GM21447 (cell line): ENCODE results near the gene SLC25A45.

Experiments
- ATAC-seq: cut with Tn5 transposase; IDR thresholded peaks from one replicate; pipeline ENCODE4 v1.9.1; 2021; ENCODE audit not compliant: unreplicated experiment

Gene SLC25A45

GRCh38 chr11:65404638-65405339, 22.3 kb upstream of the SLC25A45 start:
- ATAC-seq = no peak

- ATAC-seq = no peak
Measured at GRCh38 chr11:65404210-65404609, 21.8 kb upstream of the SLC25A45 start.

GRCh38 chr11:65403607-65404121, 21.2 kb upstream of the SLC25A45 start:
- ATAC-seq = no peak

DNA sequence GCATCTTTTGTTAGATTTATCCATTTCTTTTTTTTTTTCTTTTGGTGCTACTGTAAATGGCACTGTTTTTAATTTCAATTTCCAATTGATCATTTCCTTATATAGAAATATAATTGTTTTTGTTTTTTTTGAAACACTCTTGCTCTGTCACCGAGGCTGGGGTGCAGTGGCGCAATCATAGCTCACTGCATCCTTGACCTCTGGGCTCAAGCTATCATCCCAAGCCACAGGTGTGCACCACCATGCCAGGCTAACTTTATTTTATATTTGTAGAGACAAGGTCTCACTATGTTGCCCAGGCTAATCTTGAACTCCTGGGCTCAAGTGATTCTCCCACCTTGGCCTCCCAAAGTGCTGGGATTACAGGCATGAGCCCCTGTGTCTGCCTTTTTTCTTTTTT, 20.3 kb upstream of the SLC25A45 start:
- ATAC-seq = no peak

DNA sequence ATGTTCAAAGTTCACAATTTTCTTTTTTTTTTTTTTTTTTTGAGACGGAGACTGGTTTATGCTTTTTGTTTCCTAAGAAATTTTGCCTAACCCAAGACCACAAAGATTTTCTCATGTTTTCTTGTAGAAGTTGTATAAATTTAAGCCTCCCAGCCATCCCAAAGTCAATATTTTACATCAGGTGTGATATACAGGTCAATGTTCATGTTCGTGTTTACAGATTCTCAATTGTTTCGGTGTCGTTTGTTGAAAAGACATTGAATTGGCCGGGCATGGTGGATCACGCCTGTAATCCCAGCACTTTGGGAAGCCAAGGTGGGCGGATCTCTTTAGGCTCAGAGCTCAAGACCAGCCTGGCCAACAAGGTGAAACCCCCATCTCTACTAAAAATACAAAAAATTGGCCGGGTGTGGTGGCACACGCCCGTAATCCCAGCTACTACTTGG, 19.4 kb upstream of the SLC25A45 start:
- no peak for ATAC-seq

- no peak for ATAC-seq
Measured at GRCh38 chr11:65401073-65401802, 18.8 kb upstream of the SLC25A45 start.

DNA sequence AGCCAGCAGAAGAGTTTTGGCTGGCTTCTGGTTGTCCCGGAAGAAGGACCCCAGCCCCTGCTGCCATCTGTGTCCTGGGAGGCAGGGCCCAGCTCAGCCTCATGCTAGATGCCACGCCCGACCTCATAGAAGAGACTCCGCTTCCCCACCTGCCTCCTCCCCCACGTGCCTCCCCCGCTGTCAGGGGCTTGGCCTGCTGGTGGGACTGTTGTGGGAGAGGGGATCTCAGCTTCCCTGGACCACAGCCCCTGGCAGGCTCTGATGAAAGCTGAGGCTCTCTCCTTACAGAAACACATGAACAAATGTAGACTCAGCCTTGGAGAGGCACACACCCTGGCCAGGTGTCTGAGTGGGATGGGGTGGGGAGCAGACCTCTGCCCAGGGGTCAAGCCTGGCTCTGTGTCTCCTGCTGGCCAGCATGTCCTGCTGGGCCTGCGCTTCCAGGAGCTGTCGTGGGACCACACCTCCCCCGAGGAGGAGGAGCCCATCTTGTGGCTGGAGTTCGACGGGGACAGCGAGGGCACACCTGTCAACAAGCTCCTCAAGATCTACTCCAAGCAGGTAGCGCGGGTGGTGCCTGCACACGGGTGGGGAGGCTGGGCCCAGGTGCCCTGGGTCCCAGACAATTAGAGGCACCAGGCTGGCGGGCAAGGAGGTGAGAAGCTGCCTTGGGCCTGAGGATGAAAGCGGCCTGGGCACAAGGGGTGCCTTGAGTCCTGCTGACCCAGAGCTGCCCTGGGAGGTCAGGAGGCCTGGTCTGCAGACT, 18.0 kb upstream of the SLC25A45 start:
- ATAC-seq = no peak

- no peak for ATAC-seq
Measured at GRCh38 chr11:65399845-65400244, 17.4 kb upstream of the SLC25A45 start.

DNA sequence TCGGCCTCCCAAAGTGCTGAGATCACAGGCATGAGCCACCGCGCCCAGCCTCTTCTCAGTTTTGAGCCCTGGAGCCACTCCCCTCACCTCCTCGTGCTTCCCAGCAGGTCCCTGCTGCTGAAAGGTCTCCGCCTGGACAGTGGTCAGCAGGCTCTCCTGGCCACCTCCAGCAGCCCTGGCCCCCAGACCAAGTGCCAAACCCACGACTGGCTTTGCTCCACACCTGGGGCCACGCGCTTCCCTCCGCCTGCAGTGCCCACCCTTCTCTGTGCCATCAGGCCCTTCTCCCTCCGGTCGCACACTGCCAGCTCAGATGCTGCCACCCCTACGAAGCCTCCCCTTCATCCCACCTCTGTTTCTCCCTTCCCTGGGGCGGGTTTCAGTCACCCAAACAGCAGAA, 16.8 kb upstream of the SLC25A45 start:
- ATAC-seq = no peak

- ATAC-seq = no peak
Measured at GRCh38 chr11:65398362-65398910, 16.0 kb upstream of the SLC25A45 start.

DNA sequence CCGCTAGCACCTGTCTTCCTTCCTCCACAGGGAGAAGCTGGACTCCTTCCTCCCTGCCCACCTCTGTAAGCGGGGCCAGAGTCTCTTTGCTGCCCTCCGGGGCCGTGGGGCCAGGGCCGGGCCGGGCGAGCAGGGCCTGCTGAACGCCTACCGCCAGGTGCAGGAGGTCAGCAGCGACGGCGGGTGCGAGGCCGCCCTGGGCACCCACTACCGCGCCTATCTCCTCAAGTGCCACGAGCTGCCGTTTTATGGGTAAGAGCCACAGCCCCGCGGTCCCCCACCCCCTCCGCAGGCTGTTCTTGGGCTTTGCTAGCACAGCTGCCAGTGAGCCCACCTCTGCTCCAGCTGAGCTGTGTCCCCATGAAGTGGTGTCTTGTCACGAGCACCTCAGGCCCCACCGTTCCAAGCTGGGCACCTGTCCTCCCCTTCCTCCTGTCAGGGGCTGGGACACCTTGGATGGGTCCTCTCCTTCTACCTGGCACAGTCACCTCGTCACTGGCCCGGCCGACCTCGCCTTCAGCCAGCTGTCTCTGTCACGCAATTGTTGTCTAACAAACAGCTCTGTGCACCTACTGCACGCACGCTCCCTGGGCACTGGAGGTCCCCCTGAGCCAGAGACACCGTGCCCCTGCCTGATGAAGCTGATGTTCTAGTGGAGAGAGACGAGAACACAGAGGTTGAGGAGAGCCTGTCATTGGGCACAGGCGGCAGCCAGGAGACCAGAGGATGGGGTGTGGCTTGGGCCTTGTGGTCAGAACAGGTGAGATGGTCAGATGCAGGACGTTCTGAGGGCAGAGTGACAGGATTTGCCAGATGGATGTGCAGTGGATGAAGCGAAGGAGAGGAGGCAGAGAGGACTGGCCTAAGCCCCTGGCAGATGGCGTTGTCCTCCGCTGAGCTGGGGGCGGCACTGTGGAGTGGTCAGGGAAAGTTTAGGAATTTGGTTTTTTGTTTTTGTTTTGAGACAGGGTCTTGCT, 14.6 kb upstream of the SLC25A45 start:
- ATAC-seq = no peak

DNA sequence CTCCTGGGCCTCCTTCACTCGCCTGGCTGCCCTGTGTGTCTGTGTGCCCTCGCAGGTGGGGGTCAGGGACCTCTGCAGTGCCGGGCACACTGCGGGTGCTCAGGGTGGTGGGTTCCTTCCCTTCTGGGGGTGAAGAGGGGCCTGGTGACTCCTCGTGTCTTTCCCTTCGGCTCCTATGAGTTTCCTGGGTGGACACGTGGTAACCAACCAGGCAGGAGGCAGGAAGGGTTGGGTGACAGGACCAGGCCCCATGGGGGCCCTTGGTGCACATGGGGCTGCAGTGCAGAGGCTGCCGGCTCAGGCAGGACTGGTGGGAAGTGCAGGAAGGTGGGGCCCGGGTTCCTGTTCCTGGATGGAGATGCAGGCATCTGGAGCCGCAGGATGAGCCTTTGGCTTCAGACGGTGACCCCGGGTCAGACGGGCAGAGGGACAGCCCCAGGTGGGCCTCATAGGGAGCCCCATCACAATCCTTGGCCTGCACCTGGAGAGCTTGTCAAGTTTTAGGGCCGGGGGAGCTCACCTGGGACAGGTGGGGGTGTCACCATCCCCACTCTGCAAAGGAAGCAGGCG, 13.6 kb upstream of the SLC25A45 start:
- ATAC-seq = no peak

- ATAC-seq = no peak
Measured at GRCh38 chr11:65394125-65394536, 11.7 kb upstream of the SLC25A45 start.

DNA sequence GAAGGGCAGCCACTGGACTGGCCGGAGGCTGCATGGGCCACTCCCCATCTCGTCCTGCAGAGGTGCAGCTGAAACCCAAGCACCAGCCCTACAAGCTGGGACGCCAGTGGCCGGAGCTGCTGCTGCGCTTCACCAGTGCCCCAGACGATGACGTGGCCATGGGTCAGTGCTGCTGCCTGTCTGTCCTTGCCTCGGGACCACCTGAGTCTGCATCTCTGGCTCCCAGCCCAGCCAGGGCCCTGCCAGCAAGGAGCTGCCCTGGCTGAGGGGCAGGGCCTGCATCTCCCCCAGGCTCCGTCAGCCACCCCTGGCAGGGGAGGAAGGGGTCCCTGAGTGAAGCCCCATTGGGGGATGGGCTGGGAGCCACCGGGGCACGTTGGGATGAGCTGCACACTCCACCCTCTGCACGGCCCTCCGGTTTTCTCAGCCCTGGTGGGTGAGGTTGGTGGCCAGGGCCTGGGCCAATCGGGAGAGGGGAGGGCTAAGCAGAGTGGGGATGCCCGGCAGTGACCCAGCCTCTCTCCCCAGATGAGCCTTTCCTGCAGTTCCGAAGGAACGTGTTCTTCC, 11.2 kb upstream of the SLC25A45 start:
- no peak for ATAC-seq

GRCh38 chr11:65392899-65393298, 10.5 kb upstream of the SLC25A45 start:
- no peak for ATAC-seq

DNA sequence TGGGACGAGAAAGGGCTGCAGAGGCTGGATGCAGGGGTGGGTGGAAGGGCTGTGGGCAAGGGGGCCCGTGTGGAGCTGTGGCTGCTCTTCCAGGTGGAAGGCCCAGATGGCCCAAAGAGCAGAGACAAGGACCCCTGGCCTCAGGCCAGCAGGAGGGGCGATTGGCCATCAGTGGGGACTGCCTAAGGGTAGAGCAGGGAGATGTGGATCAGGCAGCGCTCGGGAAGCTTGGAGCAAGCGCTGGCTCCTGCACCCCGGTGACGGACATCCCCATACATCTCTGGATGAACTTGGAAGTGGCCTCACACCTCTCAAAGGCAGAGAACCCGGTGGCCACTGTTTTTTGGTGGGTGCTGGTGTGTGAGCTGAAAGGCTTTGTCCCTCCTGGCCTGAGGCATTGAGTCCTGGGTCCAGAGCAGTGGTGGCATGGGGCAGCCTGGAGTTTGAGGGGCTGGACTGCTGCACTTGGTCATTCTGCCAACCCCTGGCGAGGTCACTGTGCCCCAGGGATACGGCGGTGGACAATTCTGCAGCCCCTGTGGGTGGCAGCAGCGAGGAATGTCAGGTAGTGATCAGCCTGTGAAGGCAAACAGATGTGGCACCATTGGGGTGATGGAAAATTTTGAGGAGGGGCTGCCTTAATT, 9.9 kb upstream of the SLC25A45 start:
- no peak for ATAC-seq

DNA sequence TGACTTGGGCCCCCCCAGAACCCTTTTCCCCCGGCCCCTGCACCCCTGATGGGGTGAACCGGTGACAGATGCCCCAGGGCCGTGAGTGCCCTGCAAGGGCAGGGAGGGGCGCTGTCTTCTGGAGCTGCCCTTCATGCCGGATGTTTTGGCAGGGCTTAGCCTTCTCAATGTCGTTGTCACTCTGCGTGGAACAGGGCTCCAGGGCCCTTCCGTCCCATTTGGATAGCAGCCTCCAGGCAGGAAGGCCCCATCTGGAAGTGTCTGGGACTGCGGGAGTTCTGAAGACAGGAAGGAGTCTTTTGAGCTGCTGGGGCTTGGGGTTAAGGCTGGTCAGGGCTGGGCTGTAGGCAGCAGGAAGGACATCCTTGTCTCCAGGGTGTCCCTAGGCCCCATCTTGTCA, 8.6 kb upstream of the SLC25A45 start:
- no peak for ATAC-seq

DNA sequence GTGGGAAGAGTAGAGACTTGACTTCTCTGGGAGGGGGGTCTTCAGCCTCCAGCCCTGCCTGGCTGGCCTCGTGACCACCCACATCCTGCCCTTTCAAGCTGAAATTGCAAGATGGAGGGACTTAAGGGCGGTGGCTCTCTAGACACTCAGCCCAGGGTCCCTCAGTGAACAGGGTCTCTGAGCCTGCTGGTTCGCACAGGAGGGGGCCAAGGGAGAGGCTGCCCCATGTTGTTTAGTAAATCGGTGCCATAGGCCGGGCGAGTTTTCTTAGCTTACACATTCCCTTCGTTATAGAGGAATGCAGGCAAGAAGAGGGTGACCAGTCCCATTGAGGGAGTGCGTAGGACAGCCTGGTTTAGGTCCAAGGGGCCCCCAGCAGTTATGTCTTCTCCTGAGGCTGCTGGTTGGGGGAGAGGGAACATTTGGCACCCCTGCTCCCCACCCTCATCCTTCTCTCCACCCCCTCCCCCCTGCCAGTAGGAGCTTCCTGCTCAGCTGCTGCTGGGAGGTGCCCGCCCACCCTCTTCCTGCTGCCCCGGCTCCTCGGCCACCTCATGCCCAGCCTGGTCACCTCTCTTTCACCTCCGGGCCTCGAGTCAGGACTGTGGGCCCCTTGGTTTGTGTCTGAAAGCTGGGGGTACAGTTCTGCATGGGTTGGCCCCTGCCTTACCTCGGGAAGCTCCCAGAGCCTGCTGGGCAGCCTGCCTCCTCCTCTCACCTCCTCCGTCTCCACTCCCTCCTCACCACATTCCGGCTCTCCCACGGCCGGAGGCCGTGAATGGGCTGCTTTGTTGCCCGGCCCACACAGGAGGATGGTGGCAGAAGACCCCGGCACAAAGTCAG, 7.9 kb upstream of the SLC25A45 start:
- no peak for ATAC-seq
